Kidney tubule cell (primary cell): Measurements from ENCODE around the gene HCRTR1.

Experiments used
- DNase-seq: peaks from one replicate; pipeline ENCODE4 v3.0.0-alpha.2; 2018; ENCODE audit warnings: low spot score

Gene HCRTR1

DNA sequence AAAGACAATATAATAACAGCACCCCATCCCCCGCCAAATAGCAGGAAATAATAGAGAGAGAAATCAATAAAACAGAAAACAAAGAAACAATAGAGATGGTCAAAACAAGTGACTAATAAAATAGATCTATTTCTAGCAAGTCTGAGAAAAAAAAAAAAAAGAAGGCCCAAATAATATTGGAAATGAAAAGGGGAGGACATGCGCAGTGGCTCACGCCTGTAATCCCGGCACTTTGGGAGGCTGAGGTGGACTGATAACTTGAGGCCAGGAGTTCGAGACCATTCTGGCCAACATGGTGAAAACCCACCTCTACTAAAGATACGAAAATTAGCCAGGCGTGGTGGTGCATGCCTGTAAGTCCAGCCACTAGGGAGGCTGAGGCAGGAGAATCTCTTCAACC, 18.5 kb upstream of the HCRTR1 start:
- DNase-seq, result no peak

GRCh38 chr1:31600641-31601040, 16.8 kb upstream of the HCRTR1 start:
- DNase-seq, result no peak

DNA sequence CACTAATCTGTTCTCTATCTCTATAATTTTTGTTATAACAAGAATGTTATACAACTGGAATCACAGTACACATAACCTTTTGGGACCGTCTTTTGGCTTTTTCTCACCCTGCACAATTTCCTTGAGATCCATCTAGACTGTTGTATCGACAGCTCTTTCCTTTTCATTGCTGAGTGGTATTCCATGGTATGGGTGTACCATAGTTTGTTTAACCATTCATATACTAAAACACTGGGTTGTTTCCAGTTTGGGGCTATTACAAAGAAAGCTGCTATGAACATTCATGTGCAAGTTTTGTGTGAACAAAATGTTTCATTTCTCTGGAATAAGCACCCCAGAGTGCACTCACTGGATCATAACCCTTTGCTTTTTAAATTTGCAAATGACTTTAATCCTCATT, 15.4 kb upstream of the HCRTR1 start:
- no peak for DNase-seq

DNA sequence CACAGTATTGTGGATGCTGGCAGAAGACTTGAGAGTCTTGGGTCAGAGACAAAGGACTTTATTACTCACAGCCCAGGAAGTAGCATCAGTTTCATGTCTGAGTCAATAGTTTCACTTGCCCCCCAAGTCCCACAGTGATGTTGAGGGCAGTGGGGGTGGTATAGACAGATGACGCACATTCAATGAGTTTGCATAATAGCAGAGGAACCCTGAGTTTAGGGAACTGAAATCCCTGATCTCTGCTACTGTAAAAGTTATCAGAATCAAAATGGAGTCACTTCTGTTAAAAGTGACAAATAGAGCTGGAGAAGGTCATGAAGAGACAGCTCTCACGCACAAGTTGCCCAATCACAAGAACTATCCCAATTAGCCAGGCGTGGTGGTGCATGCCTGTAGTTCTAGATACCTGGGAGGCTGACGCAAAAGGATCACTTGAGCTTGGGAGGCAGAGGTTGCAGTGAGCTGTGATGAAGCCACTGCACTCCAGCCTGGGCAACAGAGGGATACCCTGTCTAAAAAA, 11.5 kb upstream of the HCRTR1 start:
- peak; percentile 54 for DNase-seq

DNA sequence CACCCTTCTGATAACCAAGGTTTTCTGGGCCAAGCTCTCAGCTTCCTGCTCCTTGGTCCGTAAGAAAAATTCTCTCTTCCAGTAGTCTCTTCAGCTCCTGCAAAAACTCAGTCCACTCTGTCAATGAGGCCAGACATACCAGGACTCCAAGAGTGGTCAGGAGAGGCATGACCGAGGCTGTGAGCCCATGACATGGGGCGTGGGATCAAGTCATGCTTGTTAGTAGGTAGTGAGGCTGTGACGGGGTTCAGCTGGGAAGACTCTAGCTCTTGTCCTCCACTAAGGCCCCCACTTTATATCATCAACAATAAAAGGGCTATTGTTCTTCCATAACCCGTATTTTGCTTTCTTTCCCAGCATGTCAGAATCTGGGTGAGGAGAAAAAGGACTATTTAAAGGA, 10.1 kb upstream of the HCRTR1 start:
- no peak for DNase-seq

GRCh38 chr1:31609514-31610118, 7.9 kb upstream of the HCRTR1 start:
- DNase-seq, result no peak

GRCh38 chr1:31614414-31615005, 3.0 kb upstream of the HCRTR1 start:
- DNase-seq, result peak; percentile 9

GRCh38 chr1:31615414-31615813, 2.1 kb upstream of the HCRTR1 start:
- no peak for DNase-seq

GRCh38 chr1:31615939-31616338, 1.6 kb upstream of the HCRTR1 start:
- DNase-seq, result no peak

DNA sequence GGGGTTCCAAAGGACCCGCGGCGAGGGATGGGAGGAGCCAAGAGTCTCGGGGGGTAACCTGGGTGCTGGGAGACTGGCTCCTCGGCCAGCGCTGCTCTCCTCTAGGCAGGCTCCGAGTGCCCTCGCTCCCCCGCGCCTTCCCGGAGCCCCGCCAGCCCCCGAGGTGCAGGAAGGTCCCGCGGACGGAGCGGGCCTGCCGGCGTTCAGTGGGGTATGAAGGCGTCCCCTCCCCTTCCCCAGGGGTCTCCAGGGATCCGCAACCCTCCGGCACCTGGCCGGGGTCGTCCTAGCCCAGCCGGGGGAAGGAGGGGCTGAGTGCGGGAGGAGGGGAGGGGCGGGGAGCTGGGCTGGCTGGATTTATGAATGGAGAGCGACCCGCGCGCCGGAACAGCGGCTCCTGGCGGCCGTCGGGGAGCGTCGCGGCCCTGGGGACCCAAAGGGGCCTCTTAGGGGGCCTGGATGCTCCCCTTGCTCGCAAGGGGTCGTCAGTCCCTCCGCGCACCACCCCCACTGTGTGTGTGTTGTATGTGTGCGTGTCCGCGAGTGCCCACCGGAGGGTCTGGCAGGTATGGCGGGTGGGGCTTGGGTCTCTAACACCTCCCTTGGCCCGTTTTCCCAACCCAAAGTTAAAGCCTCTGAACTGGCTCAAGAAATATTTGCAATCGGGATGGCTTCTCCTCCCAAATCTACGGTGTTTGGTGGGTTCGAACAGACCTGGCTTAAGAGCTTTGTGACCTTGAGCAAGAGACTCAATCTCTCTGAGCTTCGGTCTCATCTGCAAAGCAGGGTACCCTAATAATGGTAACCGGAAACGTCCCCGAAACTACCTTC, 642 bp downstream of the HCRTR1 start:
- DNase-seq, result peak; percentile 28

DNA sequence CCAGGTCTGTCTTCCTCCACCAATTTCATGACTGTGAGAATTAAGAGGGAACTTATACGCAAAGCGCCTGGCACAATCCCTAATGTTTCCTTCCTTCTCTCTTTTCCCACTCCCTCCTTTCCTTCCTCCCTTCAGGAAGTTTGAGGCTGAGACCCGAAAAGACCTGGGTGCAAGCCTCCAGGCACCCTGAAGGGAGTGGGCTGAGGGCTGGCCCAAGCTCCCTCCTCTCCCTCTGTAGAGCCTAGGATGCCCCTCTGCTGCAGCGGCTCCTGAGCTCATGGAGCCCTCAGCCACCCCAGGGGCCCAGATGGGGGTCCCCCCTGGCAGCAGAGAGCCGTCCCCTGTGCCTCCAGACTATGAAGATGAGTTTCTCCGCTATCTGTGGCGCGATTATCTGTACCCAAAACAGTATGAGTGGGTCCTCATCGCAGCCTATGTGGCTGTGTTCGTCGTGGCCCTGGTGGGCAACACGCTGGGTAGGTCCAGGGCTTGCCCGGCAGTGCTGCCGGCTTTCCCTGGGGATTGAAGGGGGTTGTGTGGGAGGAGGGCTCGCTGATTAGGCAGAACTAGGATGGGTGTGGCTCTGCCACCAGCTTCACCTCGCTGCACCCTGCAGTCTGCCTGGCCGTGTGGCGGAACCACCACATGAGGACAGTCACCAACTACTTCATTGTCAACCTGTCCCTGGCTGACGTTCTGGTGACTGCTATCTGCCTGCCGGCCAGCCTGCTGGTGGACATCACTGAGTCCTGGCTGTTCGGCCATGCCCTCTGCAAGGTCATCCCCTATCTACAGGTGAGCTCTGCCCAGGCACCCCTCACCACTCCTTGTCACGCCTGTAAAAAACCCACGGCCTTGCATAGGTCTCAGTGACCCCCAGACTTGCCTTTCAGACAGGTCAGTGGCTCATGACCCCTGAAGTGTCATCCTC, 1.7 kb downstream of the HCRTR1 start:
- DNase-seq, result no peak

GRCh38 chr1:31620631-31621497, 3.4 kb downstream of the HCRTR1 start:
- DNase-seq, result no peak

DNA sequence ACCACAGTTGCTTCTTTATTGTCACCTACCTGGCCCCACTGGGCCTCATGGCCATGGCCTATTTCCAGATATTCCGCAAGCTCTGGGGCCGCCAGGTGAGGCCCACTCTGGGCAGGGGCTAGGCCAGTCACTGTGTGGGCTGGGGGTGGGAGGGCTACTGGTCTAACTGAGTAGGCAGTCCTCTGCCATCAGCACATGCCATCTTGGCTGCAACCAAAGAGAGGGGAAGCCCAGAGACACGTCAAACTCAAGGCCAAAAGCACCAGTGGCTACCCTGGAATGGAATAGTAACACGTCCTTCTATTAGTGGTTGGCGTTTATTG, 4.0 kb downstream of the HCRTR1 start:
- no peak for DNase-seq

DNA sequence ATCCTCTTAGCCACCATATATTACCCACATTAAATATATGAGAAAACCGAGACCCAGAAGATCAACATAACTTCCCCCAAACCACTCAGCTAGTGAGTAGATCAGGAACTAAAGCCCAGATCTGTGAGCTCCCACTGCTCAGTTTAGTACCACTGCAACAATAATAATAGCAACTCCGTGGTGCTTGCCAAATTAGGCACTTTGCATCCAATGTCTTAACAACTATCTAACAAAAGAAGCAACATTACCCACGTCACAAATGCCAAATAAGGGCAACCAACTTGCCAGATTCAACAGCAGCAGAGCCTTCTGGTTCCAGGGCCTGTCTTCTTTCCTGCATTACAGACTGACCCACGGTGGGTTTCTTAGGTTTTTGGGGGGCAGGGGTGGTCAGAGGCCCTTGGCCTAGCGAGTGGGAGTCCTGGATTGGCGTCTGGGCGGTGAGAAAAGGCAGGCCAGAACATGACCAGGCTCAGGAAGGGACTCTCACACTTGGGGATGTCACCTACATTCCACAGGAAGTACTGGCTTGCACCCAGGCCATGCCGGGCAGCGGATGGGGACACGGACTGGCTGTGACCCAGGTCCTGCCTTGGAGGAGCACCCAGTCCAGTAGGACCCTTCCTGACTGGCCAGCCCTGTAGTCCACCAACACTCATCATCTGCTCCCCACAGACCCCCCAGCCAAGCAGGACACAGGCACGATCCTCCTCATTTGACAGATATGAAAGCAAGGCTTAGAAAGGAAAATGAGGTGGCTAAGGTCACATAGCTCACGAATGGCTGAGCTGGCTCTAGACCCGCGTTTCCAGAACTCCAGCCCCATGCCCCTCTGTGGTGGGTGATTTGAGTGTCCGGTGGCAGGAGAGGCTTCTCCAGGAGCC, 4.6 kb downstream of the HCRTR1 start:
- DNase-seq, result no peak

DNA sequence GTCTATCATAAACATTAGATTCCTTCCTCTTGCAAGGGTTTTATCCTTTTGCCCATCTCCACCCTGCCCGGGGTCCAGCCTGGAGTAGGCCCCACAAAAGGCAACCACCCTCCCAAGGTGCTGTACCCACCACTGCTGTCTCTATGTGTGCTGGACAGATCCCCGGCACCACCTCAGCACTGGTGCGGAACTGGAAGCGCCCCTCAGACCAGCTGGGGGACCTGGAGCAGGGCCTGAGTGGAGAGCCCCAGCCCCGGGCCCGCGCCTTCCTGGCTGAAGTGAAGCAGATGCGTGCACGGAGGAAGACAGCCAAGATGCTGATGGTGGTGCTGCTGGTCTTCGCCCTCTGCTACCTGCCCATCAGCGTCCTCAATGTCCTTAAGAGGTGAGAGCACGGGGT, 5.9 kb downstream of the HCRTR1 start:
- DNase-seq, result no peak

GRCh38 chr1:31624309-31624708, 6.8 kb downstream of the HCRTR1 start:
- no peak for DNase-seq

GRCh38 chr1:31624731-31625514, 7.4 kb downstream of the HCRTR1 start:
- DNase-seq, result no peak

DNA sequence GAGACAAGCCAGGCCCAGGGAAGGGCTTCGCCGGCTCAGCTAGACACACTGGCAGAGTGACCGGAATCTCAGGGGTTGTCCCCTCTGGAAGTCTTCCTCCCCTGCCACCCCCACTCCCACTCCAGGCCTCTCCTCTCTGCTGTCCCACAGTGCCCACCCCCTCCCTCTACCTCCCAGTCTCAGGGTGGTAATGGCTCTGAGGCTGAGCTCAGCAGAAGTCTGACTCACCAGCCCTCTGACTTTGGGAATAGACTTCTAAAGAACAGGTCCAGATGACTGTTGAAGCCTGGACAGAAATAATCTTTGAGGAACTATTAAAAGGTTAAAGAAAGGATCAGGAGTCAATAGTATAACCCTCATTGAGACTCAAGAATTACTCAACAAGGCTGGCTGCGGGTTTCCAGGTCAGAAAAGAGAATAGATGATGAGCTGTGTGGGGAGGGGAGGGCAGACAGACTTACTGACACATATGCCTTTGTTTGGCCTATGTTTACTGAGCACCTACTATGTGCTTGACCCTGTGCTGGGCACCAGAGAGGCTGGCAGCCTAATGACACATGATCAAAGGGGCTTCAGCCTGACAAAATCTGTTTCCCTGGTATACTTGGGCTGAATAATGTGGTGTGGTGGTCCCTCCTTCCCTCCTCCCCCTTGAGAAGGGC, 8.2 kb downstream of the HCRTR1 start:
- DNase-seq, result peak; percentile 55
